HepG2 (cell line): Measurements from ENCODE around the gene NAT14. TPM values are rescaled to one million over a fixed set of nuclear protein-coding genes. Genes with fewer than 3 reads are reported as not detected.

Experiments used
- ATAC-seq: fragments of 200-7000 bp; cut with Tn5 transposase; 3 replicates; pipeline ENCODE4 v1.9.1; 2020; ENCODE audit warnings: mild to moderate bottlenecking, moderate library complexity
- BruUV-seq: library from RNA; stranded (reverse); fragments of 400-500 nt; replicated peaks from 2 replicates; lab custom pipeline; 2021; lab: Mats Ljungman, UMichigan
- CTCF ChIA-PET: fragments of 300-600 bp; formaldehyde crosslinking; extraction: SDS; loops from one replicate; lab custom pipeline; 2021; ENCODE audit warnings: low total read pairs, inconsistent platforms, low intra/inter-chr PET ratio; lab: Yijun Ruan, JAX
- POLR2A ChIA-PET: fragments of 350-600 bp; sonication (Branson Sonifier 250); formaldehyde crosslinking; loops from one replicate; lab custom pipeline; 2020; ENCODE audit warnings: antibody characterized with exemption, inconsistent platforms; lab: Yijun Ruan, JAX
- DNase-seq: peaks from one replicate; pipeline ENCODE4 v3.0.0-alpha.2; 2015; ENCODE audit warnings: low spot score
- FAIRE-seq: peaks from 3 replicates; lab custom pipeline; 2011; peaks lifted over from hg19 to GRCh38; lab: Jason Lieb, UNC
- H2AFZ ChIP-seq: one replicate; pipeline ENCODE4 v1.6.1; 2011; ENCODE audit warnings: low read length, inconsistent platforms
- H3K27ac ChIP-seq: fragments of 300-600 bp; 3 replicates; pipeline ENCODE4 v1.8.0; 2011; ENCODE audit warnings: mixed run types, mild to moderate bottlenecking, mixed read lengths, low read length, inconsistent platforms; ENCODE audit not compliant: insufficient read depth; ENCODE audit errors: extremely low read length
- H3K27me3 ChIP-seq, 2 experiments: fragments of 200-600 bp in 1 of 2; 2 replicates in 1 of 2; 3 replicates in 1 of 2; pipeline versions ENCODE4 v1.6.0 to v1.8.0; 2011; ENCODE audit warnings: low read length in 2 of 2, mild to moderate bottlenecking in 2 of 2, moderate library complexity in 2 of 2, inconsistent platforms in 1 of 2; ENCODE audit not compliant: insufficient read depth in 2 of 2, control insufficient read depth in 1 of 2
- H3K36me3 ChIP-seq, 2 experiments: fragments of 200-600 bp in 1 of 2; replicated peaks in 1 of 2; 2 replicates in 1 of 2; 3 replicates in 1 of 2; pipeline versions ENCODE4 v1.5.1 to v1.8.0; 2011; ENCODE audit warnings: low read length in 2 of 2, inconsistent platforms in 1 of 2; ENCODE audit not compliant: insufficient read depth in 2 of 2, control insufficient read depth in 1 of 2
- H3K4me1 ChIP-seq: 2 replicates; pipeline ENCODE4 v1.5.1; 2012; ENCODE audit warnings: low read length, inconsistent platforms; ENCODE audit not compliant: insufficient read depth
- H3K4me2 ChIP-seq: 2 replicates; pipeline ENCODE4 v1.6.0; 2011; ENCODE audit warnings: low read depth, low read length, inconsistent platforms
- H3K4me3 ChIP-seq, 3 experiments: fragments of 200-600 bp in 1 of 3; sonication (generic), shearing (Covaris generic) in 1 of 3; replicated peaks in 1 of 3; 2 replicates each; pipeline ENCODE4 v1.5.1; 2011 to 2016; ENCODE audit warnings: low read length in 3 of 3, inconsistent platforms in 2 of 3, low read depth in 2 of 3, mild to moderate bottlenecking in 2 of 3, control low read depth in 1 of 3, mixed read lengths in 1 of 3; ENCODE audit not compliant: insufficient read depth in 1 of 3
- H3K79me2 ChIP-seq: one replicate; pipeline ENCODE4 v1.6.1; 2011; ENCODE audit warnings: low read length, inconsistent platforms; ENCODE audit not compliant: insufficient read depth
- H3K9ac ChIP-seq: 2 replicates; pipeline ENCODE4 v1.6.0; 2011; ENCODE audit warnings: mild to moderate bottlenecking, low read depth, low read length, inconsistent platforms; ENCODE audit not compliant: insufficient read depth
- H3K9me3 ChIP-seq: 2 replicates; pipeline ENCODE4 v1.5.1; 2012; ENCODE audit warnings: mild to moderate bottlenecking, low read length
- H4K20me1 ChIP-seq: 2 replicates; pipeline ENCODE4 v1.6.0; 2011; ENCODE audit warnings: inconsistent platforms, mild to moderate bottlenecking, low read length, moderate library complexity; ENCODE audit not compliant: insufficient read depth
- ELK4 ChIP-seq: sonication (generic); formaldehyde crosslinking; IDR thresholded peaks from 2 replicates; pipeline ENCODE4 v1.9.0; 2021; ENCODE audit warnings: missing genetic modification reagents, borderline replicate concordance
- MAZ ChIP-seq, 2 experiments: sonication (generic) in 1 of 2; formaldehyde crosslinking in 1 of 2; IDR thresholded peaks; 2 replicates each; pipeline versions ENCODE4 v1.5.0 to v1.6.1; 2012 to 2020; ENCODE audit warnings: low read depth in 2 of 2, mild to moderate bottlenecking in 2 of 2, borderline replicate concordance in 1 of 2, improper control_type of control experiment in 1 of 2, low read length in 1 of 2, missing genetic modification reagents in 1 of 2, moderate library complexity in 1 of 2
- NFE2 ChIP-seq: sonication (generic); formaldehyde crosslinking; IDR thresholded peaks from 2 replicates; pipeline ENCODE4 v1.4.0; 2020; ENCODE audit warnings: missing genetic modification reagents
- SALL1 ChIP-seq: sonication (generic); formaldehyde crosslinking; IDR thresholded peaks from 2 replicates; pipeline ENCODE4 v1.8.0; 2022; ENCODE audit warnings: mild to moderate bottlenecking, missing genetic modification reagents
- ZNF709 ChIP-seq: sonication (generic); formaldehyde crosslinking; IDR thresholded peaks from 2 replicates; pipeline ENCODE4 v1.5.0; 2020; ENCODE audit warnings: mild to moderate bottlenecking, missing genetic modification reagents
- WGBS: methylation state at CpG from one replicate; pipeline ENCODE4 v1.1.6; 2017; ENCODE audit warnings: low lambda C conversion rate; 5-methylcytosine and 5-hydroxymethylcytosine counted together
- in situ Hi-C: cut with HindIII; loops from 2 replicates; pipeline ENCODE4 v1.10.0; 2017; ENCODE audit warnings: low pct_unique_long_range_greater_than_20kb; ENCODE audit not compliant: extremely low pct_ligation_motif_present
- intact Hi-C: fragments of 100-400 bp; cut with micrococcal nuclease; formaldehyde crosslinking; loops from one replicate; pipeline ENCODE4 v1.10.0; 2022; ENCODE audit not compliant: unreplicated experiment
- polyA plus RNA-seq, 8 experiments: library from polyadenylated mRNA; depleted of rRNA in 3 of 8; stranded (reverse) in 7 of 8; unstranded in 1 of 8; fragments of >200 nt; fragmentation: Illumina TruSeq in 4 of 8; extraction: Trizol in 4 of 8; gene quantifications; 2 replicates each; pipeline versions ENCODE4 v1.2.1 to v1.2.3, GENCODE V29; 2011 to 2016; ENCODE audit warnings: low read depth in 4 of 8, missing spikeins in 1 of 8, mixed read lengths in 1 of 8; ENCODE audit not compliant: insufficient read depth in 1 of 8
- total RNA-seq, 5 experiments: library from RNA; depleted of rRNA; stranded (reverse); fragments of >200 nt; fragmentation: Illumina TruSeq; extraction: Trizol; gene quantifications; 2 replicates each; pipeline ENCODE4 v1.2.3, GENCODE V29; 2016; ENCODE audit warnings: low read depth in 1 of 5
- TF ChIP-seq, protein P1 (sequence below): sonication (generic); formaldehyde crosslinking; IDR thresholded peaks from 2 replicates; pipeline ENCODE4 v1.5.0; 2020; ENCODE audit warnings: missing genetic modification reagents

The NAT14 gene
- total and polyA plus RNA-seq, 2 of the 13 experiments (the other 11 are each of a cell fraction or from before 2014, with no cell fraction given), result 20.7 to 22.3 TPM

GRCh38 chr19:55493052-55493644 is 8.2 kb downstream of the NAT14 start:
- ChIA-PET CTCF (no interaction called here), POLR2A (interaction anchor here (1.6 kb wide), 1 partner anchor 11 kb away, joined by 5 read pairs; no protein-coding TSS in a partner anchor)
- H3K4me3 ChIP-seq, result no peak overlapping the region
- DNase-seq (no peak), FAIRE-seq (no peak), ATAC-seq (no peak)
- 34% methylated on average over 12 of the region's 18 CpGs for WGBS
- TF ChIP-seq SALL1 (no peak), MAZ (IDR thresholded peaks at IDR 0.05; ENCODE audit: borderline replicate concordance, low read depth, low read length) (no peak), MAZ (CRISPR knock-in tag; IDR thresholded peaks at IDR 0.05; ENCODE audit: low read depth) (no peak), ZNF709 (no peak), NFE2 (no peak), ELK4 (CRISPR knock-in tag) (no peak)
- TF ChIP-seq, protein P1, sequence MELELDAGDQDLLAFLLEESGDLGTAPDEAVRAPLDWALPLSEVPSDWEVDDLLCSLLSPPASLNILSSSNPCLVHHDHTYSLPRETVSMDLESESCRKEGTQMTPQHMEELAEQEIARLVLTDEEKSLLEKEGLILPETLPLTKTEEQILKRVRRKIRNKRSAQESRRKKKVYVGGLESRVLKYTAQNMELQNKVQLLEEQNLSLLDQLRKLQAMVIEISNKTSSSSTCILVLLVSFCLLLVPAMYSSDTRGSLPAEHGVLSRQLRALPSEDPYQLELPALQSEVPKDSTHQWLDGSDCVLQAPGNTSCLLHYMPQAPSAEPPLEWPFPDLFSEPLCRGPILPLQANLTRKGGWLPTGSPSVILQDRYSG (CRISPR knock-in tag), result no peak
- no TSS peak for BruUV-seq
- no peak overlapping the region for H3K4me2 ChIP-seq
- no peaks in the 10 kb centered on the region for H3K79me2 ChIP-seq
- no peaks in the 10 kb centered on the region for H4K20me1 ChIP-seq
- H3K9me3 ChIP-seq, result no peaks in the 10 kb centered on the region
- no peak overlapping the region for H3K9ac ChIP-seq
- H3K27ac ChIP-seq, result no peak overlapping the region
- no peak overlapping the region for H2AFZ ChIP-seq
- no peaks in the 10 kb centered on the region for H3K36me3 ChIP-seq
- intact Hi-C loops, result no loop called here
- in situ Hi-C loops, result no loop called here
- H3K27me3 ChIP-seq, result peaks cover 19 to 74% of the 10 kb centered on the region in 2 experiments
- H3K4me1 ChIP-seq, result peaks cover 6% of the 10 kb centered on the region; the same call in 1 of the 2 replicates
